K562 (cell line): ENCODE data around the gene ARHGEF40. TPM values are rescaled to one million over a fixed set of nuclear protein-coding genes. Genes with fewer than 3 reads are reported as not detected.

ENCODE experiments used
- CBFA2T3 ChIP-seq: fragments of 450-650 bp; IDR thresholded peaks from 2 replicates; pipeline ENCODE4 v1.6.1; 2017
- ESRRA ChIP-seq: fragments of 450-650 bp; IDR thresholded peaks from 2 replicates; pipeline ENCODE4 v1.6.1; 2014; ENCODE audit warnings: low read depth, mild to moderate bottlenecking, moderate library complexity, borderline replicate concordance
- FOXJ3 ChIP-seq: sonication (generic); formaldehyde crosslinking; IDR thresholded peaks from 2 replicates; pipeline ENCODE4 v1.4.0; 2020; ENCODE audit warnings: mild to moderate bottlenecking, missing genetic modification reagents
- GABPA ChIP-seq: fragments of 200-800 bp; sonication (Bioruptor generic); conservative IDR thresholded peaks from 2 replicates; pipeline ENCODE4 v1.6.1; 2016; ENCODE audit warnings: low read depth, missing genetic modification characterization, missing compliant biosample characterization
- GATA2 ChIP-seq: sonication (generic); formaldehyde crosslinking; IDR thresholded peaks from 2 replicates; pipeline ENCODE4 v1.4.0; 2020; ENCODE audit warnings: mild to moderate bottlenecking, missing genetic modification reagents
- IFI16 ChIP-seq: fragments of 250-450 bp; sonication (Bioruptor Pico); IDR thresholded peaks from 2 replicates; pipeline ENCODE4 v2.1.2; 2022; ENCODE audit warnings: mild to moderate bottlenecking, inconsistent platforms
- JUND ChIP-seq, 2 experiments: IDR thresholded peaks; 2 replicates in 1 of 2; 3 replicates in 1 of 2; pipeline ENCODE4 v1.6.1; 2011; ENCODE audit warnings: borderline replicate concordance in 2 of 2, low read depth in 2 of 2, low read length in 2 of 2, improper control_type of control experiment in 1 of 2, missing biosample characterization in 1 of 2, missing genetic modification characterization in 1 of 2, missing genetic modification reagents in 1 of 2
- MEF2D ChIP-seq: conservative IDR thresholded peaks from 2 replicates; pipeline ENCODE4 v1.6.1; 2016; ENCODE audit warnings: low read depth, missing genetic modification characterization, missing compliant biosample characterization
- PHTF2 ChIP-seq: fragments of 250-450 bp; sonication (Bioruptor Pico); IDR thresholded peaks from 2 replicates; pipeline ENCODE4 v1.5.0; 2021; ENCODE audit warnings: mild to moderate bottlenecking
- RBFOX2 ChIP-seq: fragments of 200-400 bp; formaldehyde crosslinking; IDR thresholded peaks from 2 replicates; pipeline ENCODE4 v1.6.1; 2017; ENCODE audit warnings: low read depth, mild to moderate bottlenecking, low read length, moderate library complexity
- RREB1 ChIP-seq: fragments of 250-450 bp; sonication (Bioruptor Pico); IDR thresholded peaks from 2 replicates; pipeline ENCODE4 v1.4.0; 2020
- SMAD1 ChIP-seq: fragments of 150-350 bp; IDR thresholded peaks from 2 replicates; pipeline ENCODE4 v1.6.1; 2014; ENCODE audit warnings: low read length, low read depth; ENCODE audit not compliant: partially characterized antibody
- TBP ChIP-seq: optimal IDR thresholded peaks from 2 replicates; pipeline ENCODE3; 2011; ENCODE audit warnings: low read depth, low read length, improper control_type of control experiment
- ZNF184 ChIP-seq: sonication (generic); formaldehyde crosslinking; IDR thresholded peaks from 2 replicates; pipeline ENCODE4 v1.5.0; 2020; ENCODE audit warnings: missing genetic modification reagents
- ZNF584 ChIP-seq: fragments of 200-800 bp; sonication (Bioruptor generic); IDR thresholded peaks from 2 replicates; pipeline ENCODE4 v1.6.1; 2016; ENCODE audit warnings: low read depth, mild to moderate bottlenecking, missing genetic modification characterization, missing compliant biosample characterization
- polyA plus RNA-seq, 8 experiments: library from polyadenylated mRNA; depleted of rRNA in 4 of 8; stranded (reverse) in 5 of 8; unstranded in 3 of 8; fragments of >200 nt; fragmentation: Nextera tagmentation in 2 of 8; fragmentation: Illumina TruSeq in 1 of 8; extraction: Ambion mirVana in 2 of 8; extraction: Trizol in 1 of 8; gene quantifications; 2 replicates each; pipeline versions ENCODE4 v1.2.1 to v1.2.3, GENCODE V29; 2011 to 2014; ENCODE audit warnings: inconsistent platforms in 1 of 8, missing spikeins in 1 of 8
- total RNA-seq, 7 experiments: library from RNA; depleted of rRNA in 6 of 7; stranded (reverse); fragments of >200 nt in 6 of 7; fragmentation: Illumina TruSeq in 2 of 7; extraction: Trizol in 2 of 7; gene quantifications; 2 replicates each; pipeline versions ENCODE4 v1.2.1 to v1.2.3, GENCODE V29; 2011 to 2021; ENCODE audit warnings: low replicate concordance in 1 of 7
- TF ChIP-seq, protein P1 (sequence below): fragments of 450-650 bp; IDR thresholded peaks from 2 replicates; pipeline ENCODE4 v1.6.1; 2018; ENCODE audit warnings: mild to moderate bottlenecking, low read depth; ENCODE audit not compliant: partially characterized antibody
- TF ChIP-seq, protein P2 (sequence below), 2 experiments: fragments of 150-350 bp in 1 of 2; IDR thresholded peaks; 2 replicates each; pipeline ENCODE4 v1.6.1; 2012 to 2016; ENCODE audit warnings: low read depth in 2 of 2, low read length in 2 of 2, mild to moderate bottlenecking in 1 of 2, moderate library complexity in 1 of 2

Gene ARHGEF40
- total and polyA plus RNA-seq, 9 of the 15 experiments (the other 6 are each of a cell fraction or from before 2014, with no cell fraction given) = 0.42 to 6.3 (median 3.8) TPM

DNA sequence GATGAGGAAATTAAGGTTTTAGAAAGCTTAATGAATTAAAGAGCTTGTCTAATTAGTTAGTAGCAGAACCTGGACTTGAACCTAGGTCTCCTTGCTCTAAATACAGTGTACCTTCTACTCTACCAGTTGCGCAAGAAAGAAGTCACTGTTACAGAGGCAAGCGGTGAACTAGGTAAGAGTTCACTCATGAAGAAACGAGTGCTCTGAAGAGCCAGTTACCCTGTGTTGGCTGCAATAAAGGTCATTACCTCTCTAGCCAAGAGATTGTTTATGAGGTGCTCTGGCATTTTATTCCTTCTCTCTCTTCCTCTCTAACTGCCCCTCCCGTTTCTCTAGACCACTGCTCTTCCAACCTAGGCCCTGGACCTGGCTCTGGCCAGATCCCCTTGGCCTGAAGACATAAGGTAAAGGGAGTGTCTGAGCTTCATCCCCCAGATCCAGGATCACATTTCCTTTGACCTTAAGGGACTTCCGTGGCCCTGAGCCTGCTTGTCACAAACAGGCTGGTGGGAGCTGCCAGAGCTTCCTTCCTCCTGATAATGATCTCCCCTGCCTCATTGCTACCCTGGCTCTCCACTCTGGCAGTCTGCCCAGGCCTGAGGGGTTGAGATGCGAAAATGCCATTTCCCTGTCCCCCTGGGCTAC, 26.0 kb upstream of the ARHGEF40 start (continued):
- TF ChIP-seq PHTF2 = no peak
- TF ChIP-seq, protein P1, sequence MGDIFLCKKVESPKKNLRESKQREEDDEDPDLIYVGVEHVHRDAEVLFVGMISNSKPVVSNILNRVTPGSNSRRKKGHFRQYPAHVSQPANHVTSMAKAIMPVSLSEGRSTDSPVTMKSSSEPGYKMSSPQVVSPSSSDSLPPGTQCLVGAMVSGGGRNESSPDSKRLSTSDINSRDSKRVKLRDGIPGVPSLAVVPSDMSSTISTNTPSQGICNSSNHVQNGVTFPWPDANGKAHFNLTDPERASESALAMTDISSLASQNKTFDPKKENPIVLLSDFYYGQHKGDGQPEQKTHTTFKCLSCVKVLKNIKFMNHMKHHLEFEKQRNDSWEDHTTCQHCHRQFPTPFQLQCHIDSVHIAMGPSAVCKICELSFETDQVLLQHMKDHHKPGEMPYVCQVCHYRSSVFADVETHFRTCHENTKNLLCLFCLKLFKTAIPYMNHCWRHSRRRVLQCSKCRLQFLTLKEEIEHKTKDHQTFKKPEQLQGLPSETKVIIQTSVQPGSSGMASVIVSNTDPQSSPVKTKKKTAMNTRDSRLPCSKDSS = no peak
- TF ChIP-seq GABPA (tag) = peak; percentile 44
- no peak for TF ChIP-seq ZNF184 (CRISPR knock-in tag)
- TF ChIP-seq FOXJ3 = no peak
- no peak for TF ChIP-seq RREB1 (CRISPR knock-in tag)
- peak; percentile 35 for TF ChIP-seq CBFA2T3
- TF ChIP-seq, protein P2, sequence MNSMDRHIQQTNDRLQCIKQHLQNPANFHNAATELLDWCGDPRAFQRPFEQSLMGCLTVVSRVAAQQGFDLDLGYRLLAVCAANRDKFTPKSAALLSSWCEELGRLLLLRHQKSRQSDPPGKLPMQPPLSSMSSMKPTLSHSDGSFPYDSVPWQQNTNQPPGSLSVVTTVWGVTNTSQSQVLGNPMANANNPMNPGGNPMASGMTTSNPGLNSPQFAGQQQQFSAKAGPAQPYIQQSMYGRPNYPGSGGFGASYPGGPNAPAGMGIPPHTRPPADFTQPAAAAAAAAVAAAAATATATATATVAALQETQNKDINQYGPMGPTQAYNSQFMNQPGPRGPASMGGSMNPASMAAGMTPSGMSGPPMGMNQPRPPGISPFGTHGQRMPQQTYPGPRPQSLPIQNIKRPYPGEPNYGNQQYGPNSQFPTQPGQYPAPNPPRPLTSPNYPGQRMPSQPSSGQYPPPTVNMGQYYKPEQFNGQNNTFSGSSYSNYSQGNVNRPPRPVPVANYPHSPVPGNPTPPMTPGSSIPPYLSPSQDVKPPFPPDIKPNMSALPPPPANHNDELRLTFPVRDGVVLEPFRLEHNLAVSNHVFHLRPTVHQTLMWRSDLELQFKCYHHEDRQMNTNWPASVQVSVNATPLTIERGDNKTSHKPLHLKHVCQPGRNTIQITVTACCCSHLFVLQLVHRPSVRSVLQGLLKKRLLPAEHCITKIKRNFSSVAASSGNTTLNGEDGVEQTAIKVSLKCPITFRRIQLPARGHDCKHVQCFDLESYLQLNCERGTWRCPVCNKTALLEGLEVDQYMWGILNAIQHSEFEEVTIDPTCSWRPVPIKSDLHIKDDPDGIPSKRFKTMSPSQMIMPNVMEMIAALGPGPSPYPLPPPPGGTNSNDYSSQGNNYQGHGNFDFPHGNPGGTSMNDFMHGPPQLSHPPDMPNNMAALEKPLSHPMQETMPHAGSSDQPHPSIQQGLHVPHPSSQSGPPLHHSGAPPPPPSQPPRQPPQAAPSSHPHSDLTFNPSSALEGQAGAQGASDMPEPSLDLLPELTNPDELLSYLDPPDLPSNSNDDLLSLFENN (IDR thresholded peaks at IDR 0.05; ENCODE audit: low read depth in 2 of 2, low read length in 2 of 2) = no peak
- peak; percentile 37; the same call in 1 of the 2 replicates for TF ChIP-seq GATA2 (CRISPR knock-in tag)
- no peak for TF ChIP-seq RBFOX2
- TF ChIP-seq TBP = peak; percentile 41
- no peak for TF ChIP-seq IFI16 (CRISPR knock-in tag)
- TF ChIP-seq JUND (IDR thresholded peaks at IDR 0.05; ENCODE audit: borderline replicate concordance, low read depth, low read length) = peak; percentile 3; the same call in 1 of the 2 replicates
- TF ChIP-seq JUND (tag; IDR thresholded peaks at IDR 0.05; ENCODE audit: borderline replicate concordance, low read depth, low read length) = no peak; the same call in 2 of the 3 replicates
- no peak for TF ChIP-seq MEF2D
- TF ChIP-seq ESRRA = peak; percentile 44; the same call in 1 of the 2 replicates
- no peak for TF ChIP-seq ZNF584 (CRISPR knock-in tag)
- no peak for TF ChIP-seq SMAD1
